ENCODE measurements around the gene NOL12. TPM values are rescaled to one million over a fixed set of nuclear protein-coding genes. Genes with fewer than 3 reads are reported as not detected.

Gene NOL12
- total RNA-seq, 1 experiment from 2014 or later: 31.4 TPM

DNA sequence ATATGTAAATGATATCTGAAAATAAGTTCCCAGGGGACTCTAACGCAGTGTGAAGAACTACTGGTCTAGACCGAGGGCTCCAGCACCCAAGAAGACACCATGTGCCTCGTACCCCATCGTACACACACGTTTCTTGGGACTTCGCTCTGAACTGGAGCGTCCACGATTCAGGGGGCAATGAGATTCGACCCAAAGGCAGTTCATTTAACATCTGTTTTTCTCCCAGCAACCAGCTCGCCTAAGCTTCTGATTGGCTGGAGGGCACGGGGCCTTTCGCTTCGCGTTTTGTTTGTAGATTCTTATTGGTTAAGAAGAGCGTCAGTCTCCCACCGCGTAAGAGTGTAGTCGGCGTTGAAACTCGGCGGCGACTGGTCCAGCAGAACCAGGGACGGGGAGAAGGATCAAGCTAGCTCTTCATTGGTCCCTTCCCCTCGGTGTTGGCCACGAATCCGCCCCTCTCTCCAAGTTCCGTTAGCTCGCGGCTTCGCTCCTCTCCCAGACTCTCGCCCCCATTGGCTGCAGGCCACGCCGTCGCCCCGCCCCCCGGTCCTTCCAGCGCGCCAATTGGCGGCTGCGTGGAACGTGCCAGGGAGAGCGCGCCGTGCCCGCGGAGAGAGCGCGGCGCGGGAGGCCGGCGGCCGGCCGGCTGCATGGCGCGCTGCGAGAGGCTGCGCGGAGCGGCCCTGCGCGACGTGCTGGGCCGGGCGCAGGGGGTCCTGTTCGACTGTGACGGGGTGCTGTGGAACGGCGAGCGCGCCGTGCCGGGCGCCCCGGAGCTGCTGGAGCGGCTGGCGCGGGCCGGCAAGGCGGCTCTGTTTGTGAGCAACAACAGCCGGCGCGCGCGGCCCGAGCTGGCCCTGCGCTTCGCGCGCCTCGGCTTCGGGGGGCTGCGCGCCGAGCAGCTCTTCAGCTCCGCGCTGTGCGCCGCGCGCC lies 27.7 kb upstream of the NOL12 start, which contains the start of gene PDXP:
TSS of gene PDXP (plus strand) at position 591 of the 933 bp plus-strand sequence. CDS start at position 651, 60 bp downstream.
- no peaks in the 10 kb centered on the region for H3K9me3 ChIP-seq (ENCODE audit: control insufficient read depth in 1 of 2, insufficient read depth in 1 of 2, low read depth in 1 of 2, low read length in 2 of 2)
- H3K9me2 ChIP-seq (ENCODE audit: insufficient read depth): no peaks in the 10 kb centered on the region
- H4K20me1 ChIP-seq (ENCODE audit: insufficient read depth): no peaks in the 10 kb centered on the region
- peak within 1 kb of the TSS; percentile 88 for H3K9ac ChIP-seq (ENCODE audit: low read length)
- TF ChIP-seq POLR2A (IDR thresholded peaks at IDR 0.05; ENCODE audit: borderline replicate concordance, extremely low read depth, insufficient read depth, insufficient read length): peak; percentile 77
- peak; percentile 10 for TF ChIP-seq TCF7L2 (IDR thresholded peaks at IDR 0.05; ENCODE audit: borderline replicate concordance, extremely low read depth, insufficient read depth, insufficient read length)
- TF ChIP-seq SIN3A (IDR thresholded peaks at IDR 0.05; ENCODE audit: low read depth): peak; percentile 67; the same call in 1 of the 2 replicates
- TF ChIP-seq ZBTB33 (IDR thresholded peaks at IDR 0.05; ENCODE audit: extremely low read depth, insufficient replicate concordance, low read length): no peak
- TF ChIP-seq ZFX (IDR thresholded peaks at IDR 0.05): peak; percentile 79; the same call in 1 of the 2 replicates
- TF ChIP-seq MAX (IDR thresholded peaks at IDR 0.05): peak; percentile 90
- no peak for TF ChIP-seq SRF (IDR thresholded peaks at IDR 0.05; ENCODE audit: low read depth)
- TF ChIP-seq, protein P1, sequence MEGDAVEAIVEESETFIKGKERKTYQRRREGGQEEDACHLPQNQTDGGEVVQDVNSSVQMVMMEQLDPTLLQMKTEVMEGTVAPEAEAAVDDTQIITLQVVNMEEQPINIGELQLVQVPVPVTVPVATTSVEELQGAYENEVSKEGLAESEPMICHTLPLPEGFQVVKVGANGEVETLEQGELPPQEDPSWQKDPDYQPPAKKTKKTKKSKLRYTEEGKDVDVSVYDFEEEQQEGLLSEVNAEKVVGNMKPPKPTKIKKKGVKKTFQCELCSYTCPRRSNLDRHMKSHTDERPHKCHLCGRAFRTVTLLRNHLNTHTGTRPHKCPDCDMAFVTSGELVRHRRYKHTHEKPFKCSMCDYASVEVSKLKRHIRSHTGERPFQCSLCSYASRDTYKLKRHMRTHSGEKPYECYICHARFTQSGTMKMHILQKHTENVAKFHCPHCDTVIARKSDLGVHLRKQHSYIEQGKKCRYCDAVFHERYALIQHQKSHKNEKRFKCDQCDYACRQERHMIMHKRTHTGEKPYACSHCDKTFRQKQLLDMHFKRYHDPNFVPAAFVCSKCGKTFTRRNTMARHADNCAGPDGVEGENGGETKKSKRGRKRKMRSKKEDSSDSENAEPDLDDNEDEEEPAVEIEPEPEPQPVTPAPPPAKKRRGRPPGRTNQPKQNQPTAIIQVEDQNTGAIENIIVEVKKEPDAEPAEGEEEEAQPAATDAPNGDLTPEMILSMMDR (IDR thresholded peaks at IDR 0.05 in 2 of 3, conservative IDR thresholded peaks at IDR 0.05 in 1 of 3; ENCODE audit: borderline replicate concordance in 1 of 3, insufficient read depth in 1 of 3, low read depth in 2 of 3, low read length in 2 of 3): no peak
- TF ChIP-seq YY1 (IDR thresholded peaks at IDR 0.05; ENCODE audit: extremely low read depth, insufficient replicate concordance, low read depth, low read length): no peak
- peak; percentile 65 for TF ChIP-seq POLR2AphosphoS5 (IDR thresholded peaks at IDR 0.05; ENCODE audit: low read depth, low read length)
- no peak for TF ChIP-seq CEBPB (IDR thresholded peaks at IDR 0.05; ENCODE audit: low read depth)
- peak; percentile 97 for TF ChIP-seq SP1 (IDR thresholded peaks at IDR 0.05; ENCODE audit: low read depth)
- peak within 1 kb of the TSS; percentile 86 for H3K27ac ChIP-seq (ENCODE audit: low read depth, low read length)
- peaks cover 11 to 30% of the 10 kb centered on the region in 2 experiments; a peak in 3 of 4 replicates for H3K4me1 ChIP-seq (ENCODE audit: control insufficient read depth in 1 of 2, insufficient read depth in 2 of 2, low read length in 2 of 2)
- ChIA-PET CTCF (interaction anchor here (0.7 to 2.4 kb wide), 11 partner anchors 15 to 122 kb away, joined by 3 to 38 read pairs (median 5); partner anchors contain the start of gene LGALS1), RAD21 (ENCODE audit: low non-redundant PET in 1 of 2, low total read pairs in 2 of 2, uncharacterized antibody in 2 of 2, unreplicated experiment in 2 of 2) (interaction anchor here (0.5 to 1.3 kb wide), 7 partner anchors 10 to 483 kb away, joined by 3 to 5 read pairs (median 3); partner anchors contain the start of gene LGALS1 (in 1 of the 2)), POLR2A (interaction anchor here (0.6 to 3.6 kb wide), 18 partner anchors 9 to 149 kb away, joined by 3 to 71 read pairs (median 5); partner anchors contain the start of genes GCAT, GGA1, LGALS1 and NOL12)
- peaks cover 39% of the 10 kb centered on the region for H3K79me2 ChIP-seq (ENCODE audit: insufficient read depth, low read length)
- no peaks in the 10 kb centered on the region for H3K27me3 ChIP-seq (ENCODE audit: insufficient read depth, low read length)
- H3K36me3 ChIP-seq (ENCODE audit: control insufficient read depth in 1 of 2, insufficient read depth in 2 of 2, low read length in 2 of 2): peaks cover 5 to 12% of the 10 kb centered on the region in 2 experiments; a peak in 2 of 4 replicates
- H3K4me3 ChIP-seq (replicated peaks in 1 of 2; ENCODE audit: low read depth in 1 of 2, low read length in 2 of 2): peak within 1 kb of the TSS; percentile 86 to 93
- no TSS peak for BruUV-seq (replicated peaks)
- DNase-seq (ENCODE audit: low read depth, low spot score): peak; percentile 100
- H3K4me2 ChIP-seq (ENCODE audit: low read length): peak within 1 kb of the TSS; percentile 97
- H2AFZ ChIP-seq (ENCODE audit: low read depth, low read length, poor library complexity, severe bottlenecking): no peak within 1 kb of the TSS
- intact Hi-C loops (cut with micrococcal nuclease): no loop called here
- ATAC-seq: peak; percentile 96

Measured in HCT116 (cell line).